HG02884 (cell line): ENCODE data around the gene TIAM2.

Experiments
- ATAC-seq: cut with Tn5 transposase; IDR thresholded peaks from one replicate; pipeline ENCODE4 v1.9.1; 2021; ENCODE audit warnings: mild to moderate bottlenecking, moderate library complexity; ENCODE audit not compliant: unreplicated experiment

The TIAM2 gene

GRCh38 chr6:155023717-155024116, 28.6 kb downstream of the TIAM2 start:
- no peak for ATAC-seq

GRCh38 chr6:155024391-155025027, 29.4 kb downstream of the TIAM2 start:
- no peak for ATAC-seq

- ATAC-seq = no peak
Observed at GRCh38 chr6:155026022-155026705, 31.0 kb downstream of the TIAM2 start.

GRCh38 chr6:155026706-155027045, 31.6 kb downstream of the TIAM2 start:
- no peak for ATAC-seq

- no peak for ATAC-seq
Observed at GRCh38 chr6:155030148-155030720, 35.1 kb downstream of the TIAM2 start.

GRCh38 chr6:155031091-155031490, 36.0 kb downstream of the TIAM2 start:
- no peak for ATAC-seq

GRCh38 chr6:155033021-155033791, 38.1 kb downstream of the TIAM2 start:
- ATAC-seq = no peak

GRCh38 chr6:155036907-155037306, 41.8 kb downstream of the TIAM2 start:
- no peak for ATAC-seq

- no peak for ATAC-seq
Observed at GRCh38 chr6:155038104-155038503, 43.0 kb downstream of the TIAM2 start.

- ATAC-seq = no peak
Observed at GRCh38 chr6:155038527-155038926, 43.4 kb downstream of the TIAM2 start.

GRCh38 chr6:155039618-155040017, 44.5 kb downstream of the TIAM2 start:
- no peak for ATAC-seq

- ATAC-seq = no peak
Observed at GRCh38 chr6:155040154-155040553, 45.0 kb downstream of the TIAM2 start.

GRCh38 chr6:155040901-155041650, 46.0 kb downstream of the TIAM2 start:
- ATAC-seq = no peak

- no peak for ATAC-seq
Observed at GRCh38 chr6:155041741-155042279, 46.7 kb downstream of the TIAM2 start.

GRCh38 chr6:155042983-155043382, 47.9 kb downstream of the TIAM2 start:
- ATAC-seq = no peak

GRCh38 chr6:155045561-155046404, 50.7 kb downstream of the TIAM2 start:
- ATAC-seq = no peak

- no peak for ATAC-seq
Observed at GRCh38 chr6:155047523-155047922, 52.4 kb downstream of the TIAM2 start.

GRCh38 chr6:155050311-155050710, 55.2 kb downstream of the TIAM2 start:
- ATAC-seq = peak; percentile 93

GRCh38 chr6:155054491-155055250, 59.6 kb downstream of the TIAM2 start:
- no peak for ATAC-seq
